ENCODE results near the gene CD79B.

- TF ChIP-seq POLR2AphosphoS5 (IDR thresholded peaks at IDR 0.05; ENCODE audit: low read depth, low read length) (no peak), CTCF (IDR thresholded peaks at IDR 0.05 in 2 of 3, conservative IDR thresholded peaks at IDR 0.05 in 1 of 3; ENCODE audit: borderline replicate concordance in 1 of 3, insufficient read depth in 1 of 3, low read depth in 2 of 3, low read length in 2 of 3) (no peak), YY1 (IDR thresholded peaks at IDR 0.05; ENCODE audit: extremely low read depth, insufficient replicate concordance, low read depth, low read length) (no peak), CEBPB (IDR thresholded peaks at IDR 0.05; ENCODE audit: low read depth) (no peak)
Observed at GRCh38 chr17:63880706-63881105, 51.4 kb downstream of the CD79B start.

Data from HCT116 (cell line).